ENCODE measurements around the gene UBE3C. TPM values are rescaled to one million over a fixed set of nuclear protein-coding genes. Genes with fewer than 3 reads are reported as not detected.

UBE3C gene
- polyA plus RNA-seq, 1 donor (not counting 4 experiments of a cell fraction or from before 2014, with no cell fraction given), result 89.3 TPM

GRCh38 chr7:157121184-157121715, 17.5 kb upstream of the UBE3C start:
- Histone ChIP-seq H3K4me3 (ENCODE audit: control insufficient read depth in 2 of 3, extremely low read depth in 1 of 3, insufficient read depth in 2 of 3, low read depth in 1 of 3, low read length in 3 of 3) (no peak overlapping the region), H3K4me2 (ENCODE audit: control insufficient read depth, extremely low read depth, insufficient read depth, low read depth, low read length) (no peak overlapping the region), H3K27ac (ENCODE audit: control insufficient read depth, insufficient read depth, low read length) (no peak overlapping the region), H3K9me3 (ENCODE audit: control insufficient read depth, low read depth, low read length) (no peaks in the 10 kb centered on the region), H3K79me2 (ENCODE audit: control insufficient read depth, insufficient read depth, low read length) (no peaks in the 10 kb centered on the region), H3K9ac (ENCODE audit: control insufficient read depth, extremely low read depth, insufficient read depth, low read length) (no peak overlapping the region), H3K9me1 (ENCODE audit: control insufficient read depth, extremely low read depth, insufficient read depth, low read length) (no peaks in the 10 kb centered on the region), H4K20me1 (ENCODE audit: control insufficient read depth, extremely low read depth, insufficient read depth, low read length) (no peaks in the 10 kb centered on the region), H3K27me3 (ENCODE audit: control insufficient read depth, extremely low read depth, insufficient read depth, low read length) (no peaks in the 10 kb centered on the region), H3K4me1 (ENCODE audit: control insufficient read depth, extremely low read depth, insufficient read depth, low read length) (no peaks in the 10 kb centered on the region), H3K36me3 (ENCODE audit: control insufficient read depth in 2 of 2, extremely low read depth in 1 of 2, insufficient read depth in 2 of 2, low read length in 2 of 2) (no peaks in the 10 kb centered on the region), H2AFZ (ENCODE audit: control insufficient read depth, low read length) (no peak overlapping the region)
- no peak for DNase-seq (ENCODE audit: low read depth, low spot score)
- dilution Hi-C loops (cut with MboI; ENCODE audit: extremely low pct_ligation_motif_present, low sequenced_read_pairs), result no loop called here
- TF ChIP-seq EZH2 (IDR thresholded peaks at IDR 0.05; ENCODE audit: low read length), result no peak
- TF ChIP-seq, protein P1, sequence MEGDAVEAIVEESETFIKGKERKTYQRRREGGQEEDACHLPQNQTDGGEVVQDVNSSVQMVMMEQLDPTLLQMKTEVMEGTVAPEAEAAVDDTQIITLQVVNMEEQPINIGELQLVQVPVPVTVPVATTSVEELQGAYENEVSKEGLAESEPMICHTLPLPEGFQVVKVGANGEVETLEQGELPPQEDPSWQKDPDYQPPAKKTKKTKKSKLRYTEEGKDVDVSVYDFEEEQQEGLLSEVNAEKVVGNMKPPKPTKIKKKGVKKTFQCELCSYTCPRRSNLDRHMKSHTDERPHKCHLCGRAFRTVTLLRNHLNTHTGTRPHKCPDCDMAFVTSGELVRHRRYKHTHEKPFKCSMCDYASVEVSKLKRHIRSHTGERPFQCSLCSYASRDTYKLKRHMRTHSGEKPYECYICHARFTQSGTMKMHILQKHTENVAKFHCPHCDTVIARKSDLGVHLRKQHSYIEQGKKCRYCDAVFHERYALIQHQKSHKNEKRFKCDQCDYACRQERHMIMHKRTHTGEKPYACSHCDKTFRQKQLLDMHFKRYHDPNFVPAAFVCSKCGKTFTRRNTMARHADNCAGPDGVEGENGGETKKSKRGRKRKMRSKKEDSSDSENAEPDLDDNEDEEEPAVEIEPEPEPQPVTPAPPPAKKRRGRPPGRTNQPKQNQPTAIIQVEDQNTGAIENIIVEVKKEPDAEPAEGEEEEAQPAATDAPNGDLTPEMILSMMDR (optimal IDR thresholded peaks at IDR 0.05 in 1 of 3, IDR thresholded peaks at IDR 0.05 in 1 of 3, conservative IDR thresholded peaks at IDR 0.05 in 1 of 3; ENCODE audit: extremely low read depth in 1 of 3, insufficient read depth in 2 of 3, low read length in 3 of 3), result no peak
- no peak for FAIRE-seq

- H4K20me1 ChIP-seq (ENCODE audit: control insufficient read depth, extremely low read depth, insufficient read depth, low read length), result no peaks in the 10 kb centered on the region
- H3K9me1 ChIP-seq (ENCODE audit: control insufficient read depth, extremely low read depth, insufficient read depth, low read length), result no peaks in the 10 kb centered on the region
- H3K79me2 ChIP-seq (ENCODE audit: control insufficient read depth, insufficient read depth, low read length), result no peaks in the 10 kb centered on the region
- no peaks in the 10 kb centered on the region for H3K4me1 ChIP-seq (ENCODE audit: control insufficient read depth, extremely low read depth, insufficient read depth, low read length)
- H3K27me3 ChIP-seq (ENCODE audit: control insufficient read depth, extremely low read depth, insufficient read depth, low read length), result no peaks in the 10 kb centered on the region
- DNase-seq (ENCODE audit: low read depth, low spot score), result no peak
- no peak for FAIRE-seq
- no peak overlapping the region for H3K9ac ChIP-seq (ENCODE audit: control insufficient read depth, extremely low read depth, insufficient read depth, low read length)
- H3K9me3 ChIP-seq (ENCODE audit: control insufficient read depth, low read depth, low read length), result no peaks in the 10 kb centered on the region
- dilution Hi-C loops (cut with MboI; ENCODE audit: extremely low pct_ligation_motif_present, low sequenced_read_pairs), result no loop called here
- no peak overlapping the region for H2AFZ ChIP-seq (ENCODE audit: control insufficient read depth, low read length)
- H3K4me2 ChIP-seq (ENCODE audit: control insufficient read depth, extremely low read depth, insufficient read depth, low read depth, low read length), result no peak overlapping the region
- TF ChIP-seq, protein P1 (optimal IDR thresholded peaks at IDR 0.05 in 1 of 3, IDR thresholded peaks at IDR 0.05 in 1 of 3, conservative IDR thresholded peaks at IDR 0.05 in 1 of 3; ENCODE audit: extremely low read depth in 1 of 3, insufficient read depth in 2 of 3, low read length in 3 of 3), result no peak
- TF ChIP-seq EZH2 (IDR thresholded peaks at IDR 0.05; ENCODE audit: low read length), result no peak
- H3K4me3 ChIP-seq (ENCODE audit: control insufficient read depth in 2 of 3, extremely low read depth in 1 of 3, insufficient read depth in 2 of 3, low read depth in 1 of 3, low read length in 3 of 3), result no peak overlapping the region
- H3K27ac ChIP-seq (ENCODE audit: control insufficient read depth, insufficient read depth, low read length), result no peak overlapping the region
- H3K36me3 ChIP-seq (ENCODE audit: control insufficient read depth in 2 of 2, extremely low read depth in 1 of 2, insufficient read depth in 2 of 2, low read length in 2 of 2), result no peaks in the 10 kb centered on the region
Observed at GRCh38 chr7:157122800-157123495, 15.8 kb upstream of the UBE3C start.
